Measurements from ENCODE around the gene ACSF3. TPM values are rescaled to one million over a fixed set of nuclear protein-coding genes. Genes with fewer than 3 reads are reported as not detected.

ACSF3 gene
- total RNA-seq, 1 donor from 2014 or later: 35.7 TPM

DNA sequence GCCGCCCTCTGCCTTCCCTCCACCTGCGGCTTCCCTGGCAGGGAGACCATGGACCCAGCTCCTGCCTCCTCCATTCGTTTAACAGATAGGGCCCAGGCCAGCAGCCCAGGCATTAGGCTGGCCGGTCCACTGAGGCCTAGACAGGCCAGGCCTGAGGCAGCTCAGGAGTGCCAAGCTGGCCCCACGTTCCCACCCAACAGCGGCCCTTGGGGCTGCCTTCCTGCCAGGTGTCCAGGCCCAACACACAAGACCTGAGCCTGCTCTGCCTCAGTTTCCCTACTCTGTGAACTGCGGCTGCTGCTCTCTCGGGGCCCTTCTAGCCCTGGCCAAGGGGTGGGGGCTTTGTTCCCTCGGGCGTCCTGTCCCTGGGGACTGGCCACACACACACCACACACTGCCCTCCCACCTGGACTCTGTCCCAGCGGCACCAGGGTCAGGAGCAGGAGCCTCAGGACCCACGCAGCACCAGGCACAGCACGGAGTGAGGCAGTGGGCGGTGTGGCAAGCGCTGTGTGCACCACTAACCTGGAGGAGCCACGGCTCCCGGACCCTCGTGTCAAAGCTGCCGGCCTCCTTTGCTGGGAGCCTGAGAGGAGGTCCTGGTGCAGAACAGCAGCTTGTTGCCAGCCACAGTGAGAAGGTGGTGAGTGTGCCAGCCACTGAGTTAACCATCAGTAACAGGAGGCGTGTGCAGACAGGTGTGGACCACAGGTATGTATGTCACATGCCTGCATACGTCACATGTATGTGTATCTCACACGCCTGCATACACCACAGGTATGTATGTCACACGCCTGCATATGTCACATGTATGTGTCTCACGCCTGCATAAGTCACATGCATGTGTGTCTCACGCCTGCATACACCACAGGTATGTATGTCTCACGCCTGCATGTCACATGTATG, 63.3 kb downstream of the ACSF3 start:
- TF ChIP-seq, protein P1, sequence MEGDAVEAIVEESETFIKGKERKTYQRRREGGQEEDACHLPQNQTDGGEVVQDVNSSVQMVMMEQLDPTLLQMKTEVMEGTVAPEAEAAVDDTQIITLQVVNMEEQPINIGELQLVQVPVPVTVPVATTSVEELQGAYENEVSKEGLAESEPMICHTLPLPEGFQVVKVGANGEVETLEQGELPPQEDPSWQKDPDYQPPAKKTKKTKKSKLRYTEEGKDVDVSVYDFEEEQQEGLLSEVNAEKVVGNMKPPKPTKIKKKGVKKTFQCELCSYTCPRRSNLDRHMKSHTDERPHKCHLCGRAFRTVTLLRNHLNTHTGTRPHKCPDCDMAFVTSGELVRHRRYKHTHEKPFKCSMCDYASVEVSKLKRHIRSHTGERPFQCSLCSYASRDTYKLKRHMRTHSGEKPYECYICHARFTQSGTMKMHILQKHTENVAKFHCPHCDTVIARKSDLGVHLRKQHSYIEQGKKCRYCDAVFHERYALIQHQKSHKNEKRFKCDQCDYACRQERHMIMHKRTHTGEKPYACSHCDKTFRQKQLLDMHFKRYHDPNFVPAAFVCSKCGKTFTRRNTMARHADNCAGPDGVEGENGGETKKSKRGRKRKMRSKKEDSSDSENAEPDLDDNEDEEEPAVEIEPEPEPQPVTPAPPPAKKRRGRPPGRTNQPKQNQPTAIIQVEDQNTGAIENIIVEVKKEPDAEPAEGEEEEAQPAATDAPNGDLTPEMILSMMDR (IDR thresholded peaks at IDR 0.05; ENCODE audit: unreplicated experiment): no peak

DNA sequence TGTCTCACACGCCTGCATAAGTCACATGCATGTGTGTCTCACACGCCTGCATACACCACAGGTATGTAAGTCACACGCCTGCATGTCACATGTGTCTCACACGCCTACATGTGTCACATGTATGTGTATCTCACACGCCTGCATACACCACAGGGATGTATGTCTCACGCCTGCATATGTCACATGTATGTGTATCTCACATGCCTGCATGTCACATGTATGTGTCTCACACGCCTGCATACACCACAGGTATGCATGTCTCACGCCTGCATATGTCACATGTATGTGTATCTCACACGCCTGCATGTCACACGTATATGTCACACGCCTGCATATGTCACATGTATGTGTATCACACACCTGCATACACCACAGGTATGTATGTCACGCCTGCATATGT, 64.1 kb downstream of the ACSF3 start:
- peaks cover 4% of the 10 kb centered on the region for H3K27me3 Mint-ChIP-seq (ENCODE audit: low read depth)

More for the DNA sequence above, 63.3 kb downstream of the ACSF3 start:
- Mint-ChIP-seq H3K27me3 (ENCODE audit: low read depth) (peaks cover 3% of the 10 kb centered on the region), H3K36me3 (peaks cover 3% of the 10 kb centered on the region), H3K4me3 (no peak overlapping the region), H3K4me1 (peaks cover 7% of the 10 kb centered on the region), H3K27ac (no peak overlapping the region), H3K9me3 (no peaks in the 10 kb centered on the region)
- DNase-seq (ENCODE audit: low spot score in 2 of 2, unreplicated experiment in 2 of 2): no peak

DNA sequence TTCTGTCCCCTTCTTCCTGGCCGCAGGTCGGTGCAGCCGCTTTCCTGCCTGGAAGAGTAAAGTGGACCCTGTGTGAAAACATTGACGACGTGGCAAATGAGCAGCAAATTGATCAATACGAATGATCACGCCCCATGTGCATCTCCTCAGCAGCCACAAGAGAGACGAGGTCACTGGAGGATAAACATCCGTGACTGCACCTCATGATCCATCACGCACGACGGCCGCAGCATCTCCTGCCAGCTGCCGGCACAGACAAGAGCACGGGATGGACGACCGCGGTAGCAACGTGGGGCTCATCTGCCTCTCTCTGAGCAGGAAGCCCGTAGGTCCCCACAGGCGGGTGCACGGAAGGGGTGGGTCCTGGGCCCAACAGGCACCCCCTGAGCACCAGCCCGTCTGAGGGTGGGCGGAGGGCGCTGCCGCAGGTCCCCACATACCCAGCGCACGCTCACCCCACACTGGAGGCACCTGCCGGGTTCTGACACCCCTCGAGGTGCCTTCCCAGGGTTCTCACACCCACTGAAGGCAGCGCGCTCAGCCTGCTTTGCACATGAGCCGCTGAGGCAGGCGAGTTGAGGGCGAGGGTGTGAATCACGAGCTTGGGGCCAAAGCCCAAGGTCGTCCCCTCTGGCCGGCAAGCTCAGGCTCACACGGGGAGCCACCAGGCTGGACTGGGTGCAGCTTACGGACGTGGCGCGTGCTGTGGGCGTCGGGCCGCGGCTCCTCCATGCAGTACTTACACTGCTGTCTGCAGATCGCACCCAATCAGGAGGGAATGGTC, 65.6 kb downstream of the ACSF3 start:
- peaks cover 4% of the 10 kb centered on the region for H3K27me3 Mint-ChIP-seq (ENCODE audit: low read depth)
- H3K27ac Mint-ChIP-seq: no peak overlapping the region
- DNase-seq (ENCODE audit: low spot score in 2 of 2, unreplicated experiment in 2 of 2): no peak
- no peak overlapping the region for H3K4me3 Mint-ChIP-seq
- TF ChIP-seq, protein P1 (IDR thresholded peaks at IDR 0.05; ENCODE audit: unreplicated experiment): no peak
- H3K4me1 Mint-ChIP-seq: peaks cover 9% of the 10 kb centered on the region
- no peaks in the 10 kb centered on the region for H3K36me3 Mint-ChIP-seq
- H3K9me3 Mint-ChIP-seq: no peaks in the 10 kb centered on the region

More for the DNA sequence above, 64.1 kb downstream of the ACSF3 start:
- Mint-ChIP-seq H3K9me3 (no peaks in the 10 kb centered on the region), H3K27ac (no peak overlapping the region), H3K4me3 (no peak overlapping the region), H3K4me1 (peaks cover 7% of the 10 kb centered on the region), H3K36me3 (no peaks in the 10 kb centered on the region)
- no peak for DNase-seq (ENCODE audit: low spot score in 2 of 2, unreplicated experiment in 2 of 2)
- TF ChIP-seq, protein P1 (IDR thresholded peaks at IDR 0.05; ENCODE audit: unreplicated experiment): no peak

DNA sequence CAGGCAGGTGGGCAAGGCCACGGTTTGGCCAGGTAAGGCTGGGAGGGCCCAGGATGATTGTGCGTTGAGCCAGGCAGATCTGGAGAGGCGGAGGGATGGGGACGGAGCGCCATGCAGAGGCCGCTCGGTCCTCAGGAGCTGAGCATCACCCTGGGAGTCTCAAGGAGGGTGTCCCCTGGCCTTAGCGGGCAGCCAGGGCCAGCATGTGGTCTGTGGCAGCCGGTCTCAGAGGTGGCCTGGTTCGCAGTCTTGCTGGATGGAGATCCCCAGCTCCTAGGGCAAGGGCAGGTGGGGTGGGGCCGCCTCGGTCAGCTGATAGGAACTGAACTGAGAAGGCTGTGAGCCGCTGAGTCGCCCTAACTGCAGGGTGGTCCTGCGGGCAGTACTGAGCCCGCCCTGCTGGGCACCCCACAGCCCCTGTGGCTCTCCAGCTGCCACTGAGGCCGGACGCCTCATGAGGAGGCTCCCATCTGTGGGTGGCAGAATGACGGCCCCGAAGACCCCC, 66.2 kb downstream of the ACSF3 start:
- DNase-seq (ENCODE audit: low spot score in 2 of 2, unreplicated experiment in 2 of 2): no peak
- Mint-ChIP-seq H3K36me3 (no peaks in the 10 kb centered on the region), H3K4me1 (peaks cover 13% of the 10 kb centered on the region), H3K4me3 (no peak overlapping the region), H3K27ac (no peak overlapping the region), H3K9me3 (no peaks in the 10 kb centered on the region), H3K27me3 (ENCODE audit: low read depth) (peaks cover 4% of the 10 kb centered on the region)
- TF ChIP-seq, protein P1 (IDR thresholded peaks at IDR 0.05; ENCODE audit: unreplicated experiment): no peak

DNA sequence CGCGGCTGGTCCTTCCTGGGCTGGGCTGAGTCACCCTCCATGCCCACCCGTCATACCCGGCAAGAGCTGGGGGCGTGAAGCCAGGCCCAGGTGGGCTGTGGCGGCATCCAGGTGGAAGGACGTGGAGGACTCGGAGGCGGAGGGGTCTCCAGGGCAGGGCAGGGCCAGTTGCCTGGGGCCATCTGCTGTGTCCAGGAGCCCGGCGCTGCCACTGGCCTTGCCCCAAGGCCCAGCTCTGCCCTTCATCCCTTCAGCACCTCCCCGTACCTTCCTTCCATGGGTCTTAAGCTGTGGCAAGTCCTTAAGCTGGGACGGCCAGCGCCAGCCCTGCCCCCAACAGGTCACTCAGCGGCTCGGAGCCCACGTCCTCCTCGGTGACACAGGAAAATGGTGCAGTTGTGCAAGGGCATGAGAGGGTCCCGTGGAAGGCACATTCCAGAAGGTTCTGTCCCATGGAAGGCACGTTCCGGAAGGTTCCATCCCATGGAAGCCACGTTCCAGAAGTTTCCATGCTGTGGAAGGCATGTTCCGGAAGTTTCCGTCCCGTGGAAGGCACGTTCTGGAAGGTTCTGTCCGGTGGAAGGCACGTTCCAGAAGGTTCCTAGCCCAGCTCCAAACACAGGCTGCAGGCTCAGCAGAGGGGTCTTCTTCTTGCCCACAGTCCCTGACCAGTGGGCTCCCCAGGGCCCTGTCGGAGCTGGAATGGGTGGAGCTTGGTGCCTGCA, 67.5 kb downstream of the ACSF3 start:
- H3K27ac Mint-ChIP-seq: no peak overlapping the region
- peaks cover 4% of the 10 kb centered on the region for H3K27me3 Mint-ChIP-seq (ENCODE audit: low read depth)
- no peak for DNase-seq (ENCODE audit: low spot score in 2 of 2, unreplicated experiment in 2 of 2)
- H3K36me3 Mint-ChIP-seq: no peaks in the 10 kb centered on the region
- peaks cover 5% of the 10 kb centered on the region for H3K4me1 Mint-ChIP-seq
- TF ChIP-seq, protein P1 (IDR thresholded peaks at IDR 0.05; ENCODE audit: unreplicated experiment): no peak
- H3K9me3 Mint-ChIP-seq: no peaks in the 10 kb centered on the region
- no peak overlapping the region for H3K4me3 Mint-ChIP-seq
